Trophoblast cell (in vitro differentiated cells and primary cell): ENCODE data around the gene TMEM242.
A peak's percentile ranks its signal among the peaks of the same experiment; 100 is the strongest.

Source experiments
- DNase-seq, 2 donors: peaks; one replicate each; pipeline ENCODE4 v3.0.0-alpha.2; 2016
- H2AFZ ChIP-seq: 2 replicates; pipeline ENCODE4 v1.6.1; 2013; ENCODE audit warnings: low read length, moderate library complexity, mild to moderate bottlenecking; ENCODE audit not compliant: insufficient read depth, poor library complexity
- H2AK5ac ChIP-seq: 2 replicates; pipeline ENCODE4 v1.6.1; 2013; ENCODE audit warnings: mild to moderate bottlenecking, low read length
- H2BK120ac ChIP-seq: 2 replicates; pipeline ENCODE4 v1.6.1; 2013; ENCODE audit warnings: low read length, mild to moderate bottlenecking, moderate library complexity; ENCODE audit not compliant: insufficient read depth, poor library complexity
- H2BK12ac ChIP-seq: 2 replicates; pipeline ENCODE4 v1.6.1; 2013; ENCODE audit warnings: mild to moderate bottlenecking, low read length, moderate library complexity
- H2BK5ac ChIP-seq: 2 replicates; pipeline ENCODE4 v1.6.1; 2013; ENCODE audit warnings: low read length, low read depth, moderate library complexity, mild to moderate bottlenecking; ENCODE audit not compliant: poor library complexity
- H3K14ac ChIP-seq: 2 replicates; pipeline ENCODE4 v1.6.1; 2013; ENCODE audit warnings: mild to moderate bottlenecking, low read length
- H3K18ac ChIP-seq: 2 replicates; pipeline ENCODE4 v1.6.1; 2013; ENCODE audit warnings: mild to moderate bottlenecking, low read length
- H3K23ac ChIP-seq: 2 replicates; pipeline ENCODE4 v1.6.1; 2013; ENCODE audit warnings: low read length
- H3K27ac ChIP-seq: 2 replicates; pipeline ENCODE4 v1.5.1; 2013; ENCODE audit warnings: low read depth, mild to moderate bottlenecking, inconsistent platforms, low read length, moderate library complexity
- H3K27me3 ChIP-seq: 2 replicates; pipeline ENCODE4 v1.6.1; 2013; ENCODE audit warnings: inconsistent platforms, mild to moderate bottlenecking, low read length, moderate library complexity; ENCODE audit not compliant: insufficient read depth
- H3K36me3 ChIP-seq, 2 experiments: 1 replicate in 1 of 2; 2 replicates in 1 of 2; pipeline ENCODE4 v1.6.1; 2013; ENCODE audit warnings: low read length in 2 of 2, mild to moderate bottlenecking in 2 of 2, moderate library complexity in 1 of 2; ENCODE audit not compliant: insufficient read depth in 2 of 2, control insufficient read depth in 1 of 2
- H3K4ac ChIP-seq: 2 replicates; pipeline ENCODE4 v1.6.1; 2013; ENCODE audit warnings: low read depth, mild to moderate bottlenecking, low read length, moderate library complexity
- H3K4me1 ChIP-seq, 2 experiments: 1 replicate in 1 of 2; 2 replicates in 1 of 2; pipeline ENCODE4 v1.6.1; 2013; ENCODE audit warnings: low read length in 2 of 2, mild to moderate bottlenecking in 2 of 2, moderate library complexity in 1 of 2; ENCODE audit not compliant: insufficient read depth in 2 of 2, control insufficient read depth in 1 of 2
- H3K4me2 ChIP-seq: 2 replicates; pipeline ENCODE4 v1.6.1; 2013; ENCODE audit warnings: inconsistent platforms, mild to moderate bottlenecking, low read length, moderate library complexity
- H3K4me3 ChIP-seq: 2 replicates; pipeline ENCODE4 v1.5.1; 2013; ENCODE audit warnings: mild to moderate bottlenecking, low read depth, low read length, inconsistent platforms
- H3K79me1 ChIP-seq: one replicate; pipeline ENCODE4 v1.6.1; 2013; ENCODE audit warnings: low read length
- H3K79me2 ChIP-seq: 2 replicates; pipeline ENCODE4 v1.6.1; 2013; ENCODE audit warnings: low read length, mild to moderate bottlenecking; ENCODE audit not compliant: control insufficient read depth, insufficient read depth, poor library complexity
- H3K9ac ChIP-seq: 2 replicates; pipeline ENCODE4 v1.6.1; 2013; ENCODE audit warnings: mild to moderate bottlenecking, low read length
- H3K9me3 ChIP-seq: 2 replicates; pipeline ENCODE4 v1.6.1; 2013; ENCODE audit warnings: low read depth, mild to moderate bottlenecking, control low read depth, inconsistent platforms, low read length; ENCODE audit not compliant: insufficient read depth
- H4K12ac ChIP-seq: 2 replicates; pipeline ENCODE4 v1.6.1; 2013; ENCODE audit warnings: low read depth, mild to moderate bottlenecking, low read length, moderate library complexity
- H4K8ac ChIP-seq: 2 replicates; pipeline ENCODE4 v1.6.1; 2013; ENCODE audit warnings: low read depth, mild to moderate bottlenecking, low read length, moderate library complexity
- H4K91ac ChIP-seq: one replicate; pipeline ENCODE4 v1.6.1; 2013; ENCODE audit warnings: low read depth, mild to moderate bottlenecking, low read length, moderate library complexity
- WGBS: extraction: QIAGEN DNeasy Blood & Tissue Kit; methylation state at CpG from one replicate; pipeline ENCODE4 v1.1.7; 2013; ENCODE audit warnings: missing lambda C conversion rate; ENCODE audit not compliant: insufficient read length, insufficient coverage; ENCODE audit errors: extremely low coverage; 5-methylcytosine and 5-hydroxymethylcytosine counted together

Gene TMEM242

GRCh38 chr6:157366648-157367047 is 43.3 kb upstream of the TMEM242 start:
- no peak overlapping the region for H3K4me2 ChIP-seq
- H3K4me3 ChIP-seq = no peak overlapping the region
- no peaks in the 10 kb centered on the region for H3K9me3 ChIP-seq
- WGBS = no CpG with 5 or more reads among the region's 11 CpGs
- H3K36me3 ChIP-seq = peaks cover 0 to 2% of the 10 kb centered on the region in 2 experiments
- H3K4ac ChIP-seq = no peak overlapping the region
- DNase-seq = no peak
- no peak overlapping the region for H2AFZ ChIP-seq
- H4K8ac ChIP-seq = no peak overlapping the region
- H3K4me1 ChIP-seq = no peaks in the 10 kb centered on the region
- no peak overlapping the region for H2BK12ac ChIP-seq
- no peak overlapping the region for H3K27ac ChIP-seq
- H3K14ac ChIP-seq = no peak overlapping the region
- no peak overlapping the region for H2BK5ac ChIP-seq
- H3K79me2 ChIP-seq = no peaks in the 10 kb centered on the region
- H3K18ac ChIP-seq = no peak overlapping the region
- no peak overlapping the region for H3K23ac ChIP-seq
- H4K91ac ChIP-seq = no peak overlapping the region
- no peak overlapping the region for H2AK5ac ChIP-seq
- H3K9ac ChIP-seq = no peak overlapping the region
- no peaks in the 10 kb centered on the region for H3K27me3 ChIP-seq
- no peak overlapping the region for H2BK120ac ChIP-seq
- H3K79me1 ChIP-seq = no peaks in the 10 kb centered on the region
- H4K12ac ChIP-seq = no peak overlapping the region

- no CpG with 5 or more reads among the region's 1 CpG for WGBS
- Histone ChIP-seq H2BK5ac (no peak overlapping the region), H3K4ac (no peak overlapping the region)
Measured at GRCh38 chr6:157364705-157365104, 41.4 kb upstream of the TMEM242 start.

GRCh38 chr6:157361886-157362285 is 38.6 kb upstream of the TMEM242 start:
- no peak overlapping the region for H3K27ac ChIP-seq
- no peak overlapping the region for H2AK5ac ChIP-seq
- no peak overlapping the region for H2BK12ac ChIP-seq
- H4K91ac ChIP-seq = no peak overlapping the region
- H3K9ac ChIP-seq = no peak overlapping the region
- no peaks in the 10 kb centered on the region for H3K79me1 ChIP-seq
- peaks cover 0 to 2% of the 10 kb centered on the region in 2 experiments for H3K36me3 ChIP-seq
- H2BK5ac ChIP-seq = no peak overlapping the region
- no peak overlapping the region for H4K8ac ChIP-seq
- H3K9me3 ChIP-seq = no peaks in the 10 kb centered on the region
- WGBS = no CpG with 5 or more reads among the region's 3 CpGs
- no peak overlapping the region for H2BK120ac ChIP-seq
- H3K4me3 ChIP-seq = no peak overlapping the region
- no peak overlapping the region for H3K14ac ChIP-seq
- no peaks in the 10 kb centered on the region for H3K4me1 ChIP-seq
- H3K18ac ChIP-seq = no peak overlapping the region
- H3K4ac ChIP-seq = no peak overlapping the region
- DNase-seq = no peak
- no peak overlapping the region for H4K12ac ChIP-seq
- no peak overlapping the region for H2AFZ ChIP-seq
- no peak overlapping the region for H3K4me2 ChIP-seq
- no peaks in the 10 kb centered on the region for H3K79me2 ChIP-seq
- H3K23ac ChIP-seq = no peak overlapping the region
- no peaks in the 10 kb centered on the region for H3K27me3 ChIP-seq

More at GRCh38 chr6:157364705-157365104, 41.4 kb upstream of the TMEM242 start:
- Histone ChIP-seq H3K27ac (no peak overlapping the region), H3K79me2 (no peaks in the 10 kb centered on the region), H3K9ac (no peak overlapping the region), H3K14ac (no peak overlapping the region), H4K8ac (no peak overlapping the region), H3K4me3 (no peak overlapping the region), H4K12ac (no peak overlapping the region), H2BK120ac (no peak overlapping the region), H3K18ac (no peak overlapping the region), H3K4me1 (no peaks in the 10 kb centered on the region), H3K4me2 (no peak overlapping the region), H2AK5ac (no peak overlapping the region), H3K27me3 (no peaks in the 10 kb centered on the region), H3K23ac (no peak overlapping the region), H3K9me3 (no peaks in the 10 kb centered on the region), H4K91ac (no peak overlapping the region), H2BK12ac (no peak overlapping the region), H2AFZ (no peak overlapping the region), H3K79me1 (no peaks in the 10 kb centered on the region), H3K36me3 (peaks cover 0 to 2% of the 10 kb centered on the region in 2 experiments)
- peak in 1 of 2 donors; percentile 46 for DNase-seq

- H3K79me2 ChIP-seq = no peaks in the 10 kb centered on the region
- H3K4me1 ChIP-seq = no peaks in the 10 kb centered on the region
- H3K36me3 ChIP-seq = no peaks in the 10 kb centered on the region
- no peak overlapping the region for H4K12ac ChIP-seq
- H3K4me3 ChIP-seq = no peak overlapping the region
- no peak overlapping the region for H2AFZ ChIP-seq
- no CpG with 5 or more reads among the region's 8 CpGs for WGBS
- H3K79me1 ChIP-seq = no peaks in the 10 kb centered on the region
- no peak overlapping the region for H4K8ac ChIP-seq
- H3K23ac ChIP-seq = no peak overlapping the region
- no peaks in the 10 kb centered on the region for H3K27me3 ChIP-seq
- no peak overlapping the region for H2AK5ac ChIP-seq
- no peak for DNase-seq
- H3K27ac ChIP-seq = no peak overlapping the region
- no peak overlapping the region for H3K14ac ChIP-seq
- no peak overlapping the region for H3K9ac ChIP-seq
- no peak overlapping the region for H3K18ac ChIP-seq
- H2BK5ac ChIP-seq = no peak overlapping the region
- no peaks in the 10 kb centered on the region for H3K9me3 ChIP-seq
- H3K4me2 ChIP-seq = no peak overlapping the region
- no peak overlapping the region for H3K4ac ChIP-seq
- no peak overlapping the region for H2BK120ac ChIP-seq
- no peak overlapping the region for H2BK12ac ChIP-seq
- H4K91ac ChIP-seq = no peak overlapping the region
Measured at GRCh38 chr6:157358287-157358686, 35.0 kb upstream of the TMEM242 start.
